Colon (tissue), 2 donors: ENCODE data around the gene RAB8A.

ENCODE experiments used
- FAIRE-seq: peaks from 2 replicates; lab custom pipeline; 2012; peaks lifted over from hg19 to GRCh38; lab: Jason Lieb, UNC
- donor health status: control.
- donor health status: control.

RAB8A gene

GRCh38 chr19:16180611-16181010 is 68.9 kb downstream of the RAB8A start:
- no peak for FAIRE-seq
